ENCODE data around the gene SCN4A.
"Not testable (repeated sequence)": the region's sequence is repeated elsewhere in the genome, so short reads cannot be mapped to it uniquely, and the experiment has no call there.

Gene SCN4A

DNA sequence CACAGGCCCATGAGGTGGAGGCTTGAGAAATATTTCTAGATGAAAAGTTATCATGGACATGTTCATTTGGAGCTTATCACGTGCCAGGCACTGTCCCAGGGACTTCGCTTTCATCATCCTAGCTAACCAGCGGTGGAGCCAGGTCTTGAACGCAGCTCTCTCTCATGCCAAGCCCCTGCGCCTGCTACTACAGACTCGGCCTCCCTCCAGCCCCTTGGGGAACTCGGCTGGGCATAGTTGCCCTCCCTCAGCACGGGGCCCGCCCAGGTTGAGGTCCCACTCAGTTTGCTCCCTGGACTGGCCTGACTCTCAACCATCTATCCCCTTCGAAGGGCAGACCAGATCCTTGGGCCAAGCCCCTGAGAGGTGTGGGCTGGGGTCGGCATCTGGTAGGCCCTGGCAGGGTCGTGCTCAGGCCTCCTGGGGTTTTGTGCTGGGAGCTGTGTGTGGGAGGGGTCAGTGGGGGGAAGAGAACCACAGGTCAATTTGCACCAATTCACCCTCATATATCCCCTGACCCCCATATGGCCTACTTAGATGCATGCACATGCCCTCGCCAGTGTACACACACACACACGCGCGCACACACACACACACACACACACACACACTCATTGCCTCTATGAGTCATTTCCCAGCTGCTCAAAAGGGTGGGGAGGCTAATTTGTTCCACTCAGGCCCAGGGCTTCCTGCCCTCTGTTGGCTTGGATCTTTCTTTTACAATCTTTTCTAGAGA lies 12.1 kb upstream of the SCN4A start:
- DNase-seq, result peak in 4 of 5 donors; percentile 21 to 86 (median 50)

DNA sequence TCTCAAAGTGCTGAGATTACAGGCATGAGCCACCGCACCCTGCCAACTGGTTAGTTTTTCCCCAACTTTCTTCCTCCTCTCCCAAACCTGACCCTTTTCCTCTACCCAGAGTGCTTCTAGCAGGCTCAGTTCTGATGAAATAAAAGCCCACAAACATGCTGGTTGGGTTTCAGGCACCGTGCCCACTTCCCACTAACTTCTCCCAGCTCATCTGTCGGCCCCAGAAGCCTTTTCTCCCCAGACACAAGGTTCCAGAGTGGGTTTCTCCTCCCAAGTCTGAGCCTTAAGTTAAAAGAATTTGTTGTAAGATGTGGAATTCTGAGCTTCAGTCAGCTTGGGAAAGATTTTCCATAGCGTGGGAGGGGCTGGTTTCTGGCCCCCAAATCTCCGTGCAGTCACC lies 11.5 kb upstream of the SCN4A start:
- no peak for DNase-seq

GRCh38 chr17:63983320-63983719 lies 10.6 kb upstream of the SCN4A start:
- no peak for DNase-seq

DNA sequence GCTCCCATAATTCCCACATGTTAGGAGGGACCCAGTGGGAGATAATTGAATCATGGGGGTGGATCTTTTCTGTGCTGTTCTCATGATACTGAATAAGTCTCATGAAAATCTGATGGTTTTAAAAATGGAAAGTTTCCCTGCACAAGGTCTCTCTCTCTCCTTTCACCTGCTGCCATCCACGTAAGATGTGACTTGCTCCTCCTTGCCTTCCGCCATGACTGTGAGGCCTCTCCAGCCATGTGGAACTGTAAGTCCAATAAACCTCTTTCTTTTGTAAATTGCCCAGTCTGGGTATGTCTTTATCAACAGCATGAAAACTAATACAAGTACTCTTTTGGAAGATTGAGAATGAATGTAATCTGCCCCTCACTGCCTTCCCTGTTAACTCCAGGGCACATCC lies 9.9 kb upstream of the SCN4A start:
- DNase-seq, result not testable (repeated sequence)

GRCh38 chr17:63978272-63979200 lies 5.8 kb upstream of the SCN4A start:
- DNase-seq, result no peak

DNA sequence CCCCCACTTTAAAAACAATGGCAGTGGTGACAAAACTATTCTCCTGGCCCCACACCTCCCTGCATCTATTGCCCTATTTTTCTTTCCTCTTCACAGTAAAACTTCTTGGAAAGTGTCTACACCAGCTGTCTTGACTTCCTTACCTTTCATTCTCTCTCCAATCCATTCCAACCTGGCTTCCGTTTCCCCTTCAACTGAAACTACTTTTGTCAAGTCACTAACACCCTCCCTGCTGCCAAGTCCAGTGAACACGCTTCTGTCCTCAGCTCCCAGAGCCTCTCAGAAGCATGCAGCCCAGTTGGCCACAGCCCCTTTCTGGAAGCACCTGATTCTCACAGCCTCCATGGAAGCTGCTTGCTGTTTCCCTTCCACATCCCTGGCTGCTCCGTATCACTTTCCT lies 4.0 kb upstream of the SCN4A start:
- DNase-seq, result no peak

- no peak for DNase-seq
Observed at GRCh38 chr17:63975541-63976092, 2.9 kb upstream of the SCN4A start.

DNA sequence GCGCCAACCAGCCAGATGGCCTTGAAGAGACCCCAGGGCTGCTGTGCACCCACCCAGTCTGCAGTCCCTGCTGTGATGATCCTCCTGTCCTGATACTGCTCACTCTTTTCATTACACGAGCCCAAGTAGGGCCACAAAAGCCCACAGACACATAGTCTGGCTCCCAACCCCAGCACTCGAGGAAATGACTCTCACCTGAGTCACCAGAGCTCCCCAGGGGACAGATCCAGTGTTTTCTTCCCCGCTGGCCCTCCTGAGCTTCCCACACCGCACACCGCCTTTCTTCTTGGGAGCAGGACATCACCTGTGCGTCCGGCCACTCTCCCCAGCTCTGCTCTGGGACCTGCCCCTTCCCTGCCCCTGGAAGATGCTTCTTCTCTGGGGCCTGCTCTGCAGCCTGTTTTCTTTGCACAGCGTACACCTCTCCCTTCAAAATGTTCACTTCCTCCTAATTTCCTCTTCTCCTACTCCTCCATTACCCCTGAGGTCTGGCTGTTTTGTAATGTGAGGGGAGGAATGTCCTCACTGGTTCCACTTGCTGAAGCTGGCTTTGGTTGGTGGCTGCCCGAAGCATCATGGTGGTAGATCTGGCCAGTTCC lies 2.0 kb upstream of the SCN4A start:
- no peak for DNase-seq

GRCh38 chr17:63973930-63974593 lies 1.3 kb upstream of the SCN4A start:
- no peak for DNase-seq

GRCh38 chr17:63973247-63973646 lies 529 bp upstream of the SCN4A start:
- DNase-seq, result no peak

- DNase-seq, result no peak
Observed at GRCh38 chr17:63969278-63969677, 3.4 kb downstream of the SCN4A start.

GRCh38 chr17:63967953-63968352 lies 4.8 kb downstream of the SCN4A start:
- no peak for DNase-seq

DNA sequence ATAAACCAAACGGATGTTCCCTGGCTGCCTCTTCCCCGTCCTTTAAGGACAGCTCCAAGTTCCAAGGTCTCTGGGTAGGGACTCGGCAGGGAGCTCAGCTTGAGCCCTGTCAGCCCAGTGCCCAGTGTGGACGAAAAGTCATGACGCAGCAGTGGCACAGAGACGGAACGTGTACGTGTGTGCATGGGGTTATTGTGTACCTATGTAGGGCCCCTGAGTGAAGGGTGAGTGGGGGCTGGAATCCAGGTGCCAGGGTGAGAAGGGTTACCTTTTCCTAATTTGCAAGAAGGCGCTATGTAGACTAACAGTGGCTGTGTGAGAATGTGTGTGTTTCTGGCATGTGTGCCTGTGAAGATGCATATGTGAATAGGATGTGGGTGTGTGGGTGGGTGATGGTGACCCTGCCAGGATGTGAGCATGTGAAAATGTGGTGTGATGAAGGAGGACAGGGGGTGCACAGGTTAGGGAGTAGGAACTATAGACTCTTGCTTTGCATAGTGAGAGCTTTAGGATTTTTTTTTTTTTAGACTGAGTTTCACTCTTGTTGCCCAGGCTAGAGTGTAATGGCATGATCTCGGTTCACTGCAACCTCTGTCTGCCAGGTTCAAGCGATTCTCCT lies 6.0 kb downstream of the SCN4A start:
- DNase-seq, result peak in 1 of 5 donors; percentile 30

DNA sequence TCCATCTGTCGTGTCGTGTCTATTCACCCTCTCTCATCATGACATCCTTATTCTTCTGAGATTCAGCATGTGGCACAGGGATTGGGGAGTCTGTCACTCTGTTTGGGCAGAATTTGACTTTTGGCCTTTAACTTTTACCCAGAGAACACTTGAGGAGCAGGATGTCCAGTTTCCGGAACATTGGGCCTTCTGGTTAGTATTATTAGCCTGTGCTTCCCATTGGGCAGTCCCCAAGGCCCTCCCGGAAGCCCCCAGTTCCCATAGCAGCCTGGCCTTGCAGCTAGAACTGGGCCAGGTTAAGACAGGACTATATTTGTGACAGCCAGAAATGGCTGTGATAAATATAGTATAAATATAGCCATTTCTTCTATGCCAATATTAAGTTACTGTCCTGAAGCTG lies 9.6 kb downstream of the SCN4A start:
- no peak for DNase-seq

DNA sequence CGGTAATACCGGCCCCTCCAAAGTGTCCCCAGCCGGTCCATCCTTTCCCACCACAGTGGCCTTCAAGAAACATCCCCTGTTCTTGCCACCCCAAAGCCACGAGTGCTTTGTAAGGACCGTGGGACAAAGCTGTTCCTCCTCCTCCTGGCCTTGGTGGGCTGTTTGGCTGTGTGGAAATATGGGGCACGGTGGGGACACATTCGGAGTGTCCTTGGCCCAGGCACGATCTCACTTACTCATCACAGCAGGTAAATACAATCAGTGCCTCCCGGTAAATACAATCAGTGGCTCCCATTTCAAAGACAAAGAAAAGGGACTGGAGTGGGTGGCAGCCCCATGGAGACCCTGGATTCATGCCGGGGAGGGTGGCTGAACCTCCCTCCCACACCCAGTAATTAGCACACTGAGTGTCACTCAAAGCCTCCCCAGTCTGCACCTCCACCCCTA lies 10.4 kb downstream of the SCN4A start:
- DNase-seq, result no peak

GRCh38 chr17:63961355-63962212 lies 11.1 kb downstream of the SCN4A start:
- DNase-seq, result peak in 4 of 5 donors; percentile 20 to 38 (median 26)

DNA sequence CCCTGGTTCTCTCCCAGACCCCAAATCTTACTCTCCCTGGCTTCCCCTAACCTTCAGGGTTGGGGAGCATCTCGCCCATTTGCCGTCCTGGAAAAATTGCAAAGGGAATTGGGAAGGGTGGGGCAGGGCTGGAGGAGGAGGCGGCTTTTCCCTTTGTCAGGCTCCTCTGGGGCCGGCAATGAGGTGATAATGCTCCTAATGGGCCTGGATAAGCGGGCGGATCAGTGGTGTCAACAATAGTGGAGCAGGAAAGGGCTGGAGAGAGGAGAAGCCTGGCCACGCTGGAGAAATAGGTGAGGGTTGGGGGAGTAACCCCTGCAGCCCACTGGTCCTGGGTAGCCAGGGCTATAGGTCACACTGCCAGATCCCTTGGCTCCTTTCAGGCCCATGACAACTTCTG lies 12.3 kb downstream of the SCN4A start:
- DNase-seq, result no peak

DNA sequence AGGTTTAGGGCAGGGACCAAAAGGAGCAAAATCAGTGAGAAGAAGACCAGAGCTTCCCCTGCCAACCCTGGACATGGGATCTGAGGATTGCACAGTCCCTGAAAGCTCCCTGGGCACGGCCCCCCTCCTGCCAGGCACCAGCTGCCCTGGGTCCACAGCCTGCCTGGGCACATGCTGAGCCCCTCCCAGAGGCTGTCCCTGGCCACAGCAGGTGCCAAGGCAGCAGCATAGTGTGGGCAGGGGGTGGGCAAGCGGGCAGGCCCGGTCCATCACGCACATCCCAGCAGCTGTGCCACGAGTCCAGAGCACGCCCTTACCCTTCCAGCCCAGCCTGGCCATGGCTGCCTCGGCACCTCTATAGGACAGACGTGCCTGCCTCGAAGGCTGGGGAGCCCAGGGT lies 12.7 kb downstream of the SCN4A start:
- DNase-seq, result no peak

GRCh38 chr17:63956296-63956920 lies 16.3 kb downstream of the SCN4A start:
- no peak for DNase-seq

- no peak for DNase-seq
Observed at GRCh38 chr17:63955791-63956190, 16.9 kb downstream of the SCN4A start.

GRCh38 chr17:63955232-63955631 lies 17.5 kb downstream of the SCN4A start:
- no peak for DNase-seq

Data from T-helper 1 cell (primary cell).